Measurements from ENCODE around the gene DAZAP2.
"Not testable (repeated sequence)": the region's sequence is repeated elsewhere in the genome, so short reads cannot be mapped to it uniquely, and the experiment has no call there.

The DAZAP2 gene

GRCh38 chr12:51247523-51248206 is 9.0 kb downstream of the DAZAP2 start:
- DNase-seq = no peak

- no peak for DNase-seq
Measured at GRCh38 chr12:51253276-51253675, 14.7 kb downstream of the DAZAP2 start.

DNA sequence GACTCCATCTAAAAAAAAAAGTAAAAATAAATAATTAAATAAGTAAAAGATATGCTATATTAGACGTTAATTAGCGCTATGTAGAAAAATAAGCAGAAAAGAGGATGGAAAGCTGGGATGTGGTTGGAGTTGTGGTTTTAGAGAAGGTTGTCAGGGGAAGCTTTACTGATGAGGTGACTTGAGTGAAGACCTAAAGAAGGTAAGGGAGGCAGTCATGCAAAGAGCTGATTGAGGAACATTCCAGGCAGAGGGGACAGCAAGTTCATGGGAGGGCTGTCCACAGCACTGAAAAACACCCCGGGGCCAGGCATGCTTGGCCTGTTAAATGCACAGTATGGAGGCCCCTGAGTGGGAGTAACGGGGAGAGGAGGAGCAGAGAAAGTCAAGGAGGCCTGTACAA is 15.9 kb downstream of the DAZAP2 start:
- no peak for DNase-seq

DNA sequence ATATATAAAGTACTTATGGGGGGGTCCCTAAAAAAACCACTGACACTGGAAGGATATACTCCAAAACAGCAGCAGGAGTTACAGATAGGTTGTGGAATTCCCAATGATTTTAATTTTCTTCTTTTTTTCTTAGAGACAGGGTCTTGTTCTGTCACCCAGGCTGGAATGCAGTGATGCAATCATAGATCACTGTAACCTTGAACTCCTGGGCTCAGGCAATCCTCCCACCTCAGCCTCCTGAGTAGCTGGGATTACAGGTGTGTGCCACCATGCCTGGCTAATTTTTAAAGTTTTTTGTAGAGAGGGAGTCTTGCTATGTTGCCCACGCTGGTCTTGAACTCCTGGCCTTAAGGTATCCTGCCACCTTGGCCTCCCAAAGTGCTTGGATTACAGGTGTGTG is 21.0 kb downstream of the DAZAP2 start:
- not testable (repeated sequence) for DNase-seq

GRCh38 chr12:51262758-51263177 is 24.1 kb downstream of the DAZAP2 start:
- DNase-seq = peak; percentile 57

DNA sequence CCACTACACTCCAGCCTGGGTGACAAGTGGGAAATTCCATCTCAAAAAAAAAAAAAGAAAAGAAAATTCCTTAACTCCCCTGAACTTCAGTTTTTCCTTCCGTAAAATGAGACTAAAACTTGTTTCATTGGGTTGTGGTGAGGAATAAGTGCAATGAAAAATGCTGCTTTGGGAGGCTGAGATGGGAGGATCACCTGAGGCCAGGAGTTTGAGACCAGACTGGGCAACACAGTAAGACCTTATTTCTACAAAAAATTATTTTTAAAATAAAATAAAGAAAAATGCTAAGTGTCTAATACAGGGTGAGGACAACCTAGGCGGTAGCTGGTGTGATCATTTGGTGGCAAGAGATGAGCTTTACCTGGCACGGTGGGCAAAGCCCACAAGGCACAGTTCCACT is 24.7 kb downstream of the DAZAP2 start:
- no peak for DNase-seq

GRCh38 chr12:51264297-51264696 is 25.7 kb downstream of the DAZAP2 start:
- DNase-seq = no peak

DNA sequence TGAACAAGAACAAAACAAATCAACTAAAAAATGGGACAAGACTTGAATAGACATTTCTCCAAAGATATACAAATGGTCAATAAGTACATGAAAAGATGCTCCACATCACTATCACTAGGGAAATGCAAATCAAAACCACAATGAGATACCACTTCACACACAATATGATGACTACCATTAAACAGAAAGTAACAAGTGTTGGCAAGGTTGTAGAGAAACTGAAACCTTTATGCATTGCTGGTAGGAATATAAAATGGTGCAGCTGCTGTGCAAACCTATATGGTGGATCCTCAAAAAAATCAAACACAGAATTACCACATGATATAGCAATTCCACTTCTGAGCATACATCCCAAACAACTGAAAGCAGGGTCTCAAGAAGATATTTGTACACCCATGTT is 26.4 kb downstream of the DAZAP2 start:
- no peak for DNase-seq

- DNase-seq = no peak
Measured at GRCh38 chr12:51269174-51270066, 30.8 kb downstream of the DAZAP2 start.

DNA sequence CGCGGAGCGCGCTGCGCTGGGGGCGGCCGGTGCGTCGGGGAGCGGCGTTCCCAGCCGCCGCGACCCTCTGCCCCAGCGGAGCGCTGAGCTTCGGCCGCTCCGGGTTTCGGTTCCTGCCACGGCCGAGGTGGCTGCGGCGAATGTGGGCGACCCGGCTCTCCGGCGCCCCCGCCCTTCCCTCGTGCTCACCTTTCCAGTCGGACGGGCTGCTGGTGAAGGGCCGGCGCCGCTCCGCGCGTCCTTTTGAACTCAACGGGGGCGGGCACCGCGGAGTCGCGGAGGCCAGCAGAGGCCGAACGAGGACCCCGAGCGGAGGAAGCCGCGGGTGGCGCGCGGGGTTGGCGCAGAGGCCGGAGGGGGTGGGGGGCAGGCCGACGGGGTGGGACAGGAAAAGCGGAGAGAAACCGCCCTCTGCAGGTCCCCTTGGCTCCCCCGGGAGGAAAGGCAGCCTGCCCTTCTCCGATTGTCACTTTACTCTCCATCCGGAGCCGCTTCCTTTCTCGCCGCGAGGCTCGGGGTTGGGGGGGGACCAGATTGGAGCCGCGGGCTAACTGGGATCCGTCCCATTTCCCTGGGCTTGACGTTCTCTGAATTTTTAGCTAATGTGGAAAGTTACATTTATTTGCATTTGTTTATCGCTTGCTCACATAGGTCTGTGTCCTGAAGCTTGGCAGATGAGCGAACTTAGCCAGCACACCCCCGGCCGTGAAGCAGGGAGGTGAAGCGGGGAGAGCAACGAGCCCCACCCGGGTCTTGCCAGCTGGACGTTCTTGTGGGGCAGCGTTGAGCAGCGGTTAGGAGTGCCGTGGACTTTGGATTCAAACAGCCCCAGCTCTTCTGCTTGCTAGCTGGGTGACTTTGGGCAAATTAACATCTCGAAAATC is 31.7 kb downstream of the DAZAP2 start, which contains the start of gene SMAGP:
Gene SMAGP (minus strand): TSS at position 349 of the 884 bp plus-strand sequence. CDS start 1,137 bp downstream, outside the sequence.
- peak; percentile 20 for DNase-seq

- DNase-seq = peak; percentile 79
Measured at GRCh38 chr12:51270951-51271518, 32.4 kb downstream of the DAZAP2 start.

- not testable (repeated sequence) for DNase-seq
Measured at GRCh38 chr12:51272810-51273209, 34.2 kb downstream of the DAZAP2 start.

DNA sequence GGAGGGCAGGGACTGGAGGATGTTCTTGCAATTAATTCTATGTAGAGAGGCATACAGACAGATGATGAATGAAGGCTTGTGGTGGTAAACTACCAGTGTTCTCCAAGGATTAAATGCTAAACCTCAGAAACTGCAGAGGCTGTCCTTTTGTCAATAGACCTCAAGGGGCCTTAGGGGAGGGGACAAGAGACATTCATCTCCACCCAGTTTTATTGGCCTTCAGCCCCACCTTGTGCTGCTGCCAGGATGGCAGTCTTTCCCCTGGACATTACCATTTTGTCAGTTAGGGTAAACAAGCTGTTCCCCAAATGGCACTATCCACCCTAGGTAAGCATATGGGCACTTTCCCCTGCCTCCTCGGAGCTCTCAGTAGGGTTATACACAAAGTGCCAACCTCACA is 36.5 kb downstream of the DAZAP2 start:
- DNase-seq = no peak

GRCh38 chr12:51281202-51281924 is 42.7 kb downstream of the DAZAP2 start:
- DNase-seq = peak; percentile 71

GRCh38 chr12:51285843-51286242 is 47.2 kb downstream of the DAZAP2 start:
- DNase-seq = no peak

- not testable (repeated sequence) for DNase-seq
Measured at GRCh38 chr12:51291603-51292513, 53.2 kb downstream of the DAZAP2 start.
